C4-2B (cell line): ENCODE results near the gene ERP44.

ENCODE experiments used
- H3K27ac ChIP-seq: fragments of 450-650 bp; 2 replicates; pipeline ENCODE4 v1.5.1; 2017
- CTCF ChIP-seq: fragments of 450-650 bp; conservative IDR thresholded peaks from 2 replicates; pipeline ENCODE4 v1.5.1; 2017; ENCODE audit warnings: mild to moderate bottlenecking
- ZFX ChIP-seq: fragments of 450-650 bp; IDR thresholded peaks from 2 replicates; pipeline ENCODE4 v1.6.1; 2017

ERP44 gene

GRCh38 chr9:99967457-99967856, 131.3 kb downstream of the ERP44 start:
- TF ChIP-seq CTCF, result no peak
- no peak overlapping the region for H3K27ac ChIP-seq

- no peak for TF ChIP-seq CTCF
- TF ChIP-seq ZFX, result no peak
- no peak overlapping the region for H3K27ac ChIP-seq
These were observed 132.1 kb downstream of the ERP44 start for GRCh38 chr9:99966716-99967115.

- TF ChIP-seq CTCF, result no peak
- TF ChIP-seq ZFX, result no peak
- no peak overlapping the region for H3K27ac ChIP-seq
These were observed 132.8 kb downstream of the ERP44 start for GRCh38 chr9:99966001-99966400.

GRCh38 chr9:99964336-99964735, 134.5 kb downstream of the ERP44 start:
- TF ChIP-seq ZFX (no peak), CTCF (no peak)
- H3K27ac ChIP-seq, result no peak overlapping the region

- H3K27ac ChIP-seq, result no peak overlapping the region
- TF ChIP-seq ZFX, result no peak
- no peak for TF ChIP-seq CTCF
These were observed 136.0 kb downstream of the ERP44 start for GRCh38 chr9:99962680-99963261.

- TF ChIP-seq ZFX (no peak), CTCF (no peak)
- no peak overlapping the region for H3K27ac ChIP-seq
These were observed 143.2 kb downstream of the ERP44 start for GRCh38 chr9:99955606-99956005.

GRCh38 chr9:99954819-99955218, 144.0 kb downstream of the ERP44 start:
- H3K27ac ChIP-seq, result no peak overlapping the region
- no peak for TF ChIP-seq ZFX
- TF ChIP-seq CTCF, result no peak
